ENCODE data around the gene JARID2.

- TF ChIP-seq CTCF (IDR thresholded peaks at IDR 0.05) (no peak), POLR2AphosphoS5 (IDR thresholded peaks at IDR 0.05; ENCODE audit: low read depth, low read length) (no peak)
Measured at GRCh38 chr6:15402406-15403045, 156.7 kb downstream of the JARID2 start.
